Stimulated activated CD8-positive, alpha-beta memory T cell treated with anti-CD3 and anti-CD28 coated beads, Interleukin-4, amount 100 ng/mL, for 24 hours (primary cell): ENCODE measurements around the gene SMAD6.
"Not testable (repeated sequence)": the region's sequence is repeated elsewhere in the genome, so short reads cannot be mapped to it uniquely, and the experiment has no call there.

ENCODE experiments used
- DNase-seq: peaks from one replicate; pipeline ENCODE4 v3.0.0-alpha.2; 2020; ENCODE audit warnings: low read depth

Gene SMAD6

DNA sequence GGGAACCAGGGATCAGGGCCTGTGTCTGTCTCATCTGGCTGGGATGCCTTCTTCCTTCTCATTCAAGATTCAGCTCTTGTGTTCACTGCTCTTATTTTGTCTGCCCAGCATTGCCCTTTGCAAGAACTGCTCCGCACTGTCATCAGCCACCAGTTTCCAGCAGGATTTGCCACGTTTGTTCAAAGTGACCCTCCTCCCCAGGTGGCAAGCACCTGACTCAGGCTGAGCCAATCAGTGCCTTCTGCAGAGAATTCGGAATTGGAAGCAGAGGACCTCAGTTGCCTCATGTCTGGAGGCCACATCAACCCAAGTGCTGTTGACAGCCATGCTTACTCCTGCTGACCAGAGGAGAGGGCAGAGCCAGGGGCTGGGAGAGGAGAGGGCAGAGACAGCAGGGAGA, 124.5 kb downstream of the SMAD6 start:
- DNase-seq, result no peak

DNA sequence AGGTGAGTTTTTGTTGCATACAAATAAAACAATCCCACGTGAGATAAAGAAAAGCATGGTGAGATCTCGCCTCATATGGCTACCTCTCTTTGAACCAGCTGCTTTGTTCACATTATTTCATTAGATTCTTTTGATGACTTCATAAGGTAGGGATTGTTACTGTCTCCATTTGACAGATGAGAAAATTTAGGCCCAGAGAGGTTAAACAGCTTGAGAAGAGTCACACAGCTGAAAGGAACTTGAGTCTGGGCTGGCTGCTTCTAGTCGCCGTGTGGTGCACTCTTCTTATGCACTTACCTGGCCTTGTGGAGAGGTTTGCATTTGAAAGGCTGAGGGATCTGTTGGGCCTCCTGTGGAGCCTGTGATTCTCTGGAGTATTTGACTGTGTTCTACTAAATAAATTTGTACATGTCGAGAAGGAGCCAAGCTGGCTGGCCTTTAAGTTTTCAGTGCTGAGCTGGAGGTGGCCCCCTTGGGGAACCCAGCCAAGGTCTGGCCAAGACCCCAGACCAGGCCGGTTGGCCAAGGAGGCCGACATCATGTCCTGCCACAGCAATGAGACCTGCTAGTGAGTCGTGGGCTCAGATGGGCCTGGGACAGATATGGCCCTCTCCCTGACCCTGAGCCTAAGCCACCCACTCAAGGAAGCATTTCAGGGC, 125.1 kb downstream of the SMAD6 start:
- DNase-seq, result no peak

DNA sequence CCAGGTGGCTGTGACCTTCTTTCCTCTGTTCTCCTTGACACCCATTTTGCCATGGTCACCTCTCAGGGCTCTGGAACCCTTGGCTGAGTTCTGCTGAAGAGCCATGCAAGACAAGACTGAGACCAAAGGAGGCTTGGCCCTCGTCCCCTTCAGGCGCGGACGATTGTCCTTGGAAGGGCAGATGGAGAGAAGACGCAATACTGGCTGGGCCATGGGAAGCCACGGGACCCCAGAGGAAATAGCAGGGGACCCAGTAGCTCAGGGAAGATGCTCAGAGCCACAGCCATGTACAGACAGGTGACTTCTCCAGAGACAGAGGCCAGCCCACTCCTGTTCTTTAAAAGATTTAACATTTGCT, 125.6 kb downstream of the SMAD6 start:
- DNase-seq, result no peak

DNA sequence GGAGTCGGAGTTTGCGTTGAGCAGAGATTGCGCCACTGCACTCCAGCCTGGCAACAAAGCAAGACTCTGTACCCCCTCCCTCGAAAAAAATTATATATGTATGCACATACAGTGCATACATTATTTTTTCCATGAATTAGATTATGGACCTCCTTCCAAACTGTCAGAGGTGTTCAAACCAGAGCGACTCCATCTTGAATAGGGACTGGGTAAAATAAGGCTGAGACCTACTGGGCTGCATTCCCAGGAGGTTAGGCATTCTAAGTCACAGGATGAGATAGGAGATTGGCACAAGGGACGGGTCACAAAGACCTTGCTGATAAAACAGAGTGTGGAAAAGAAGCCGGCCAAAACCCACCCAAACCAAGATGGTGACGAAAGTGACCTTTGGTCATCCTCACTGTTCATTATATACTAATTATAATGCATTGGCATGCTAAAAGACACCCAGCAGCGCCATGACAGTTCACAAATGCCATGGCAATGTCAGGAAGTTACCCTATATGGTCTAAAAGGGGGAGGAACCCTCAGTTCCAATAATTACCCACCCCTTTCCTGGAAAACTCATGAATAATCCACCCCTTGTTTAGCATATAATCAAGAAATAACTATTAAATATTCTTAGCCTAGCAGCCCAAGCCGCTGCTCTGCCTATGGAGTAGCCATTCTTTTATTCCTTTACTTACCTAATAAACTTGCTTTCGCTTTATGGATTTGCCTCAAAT, 126.9 kb downstream of the SMAD6 start:
- not testable (repeated sequence) for DNase-seq

DNA sequence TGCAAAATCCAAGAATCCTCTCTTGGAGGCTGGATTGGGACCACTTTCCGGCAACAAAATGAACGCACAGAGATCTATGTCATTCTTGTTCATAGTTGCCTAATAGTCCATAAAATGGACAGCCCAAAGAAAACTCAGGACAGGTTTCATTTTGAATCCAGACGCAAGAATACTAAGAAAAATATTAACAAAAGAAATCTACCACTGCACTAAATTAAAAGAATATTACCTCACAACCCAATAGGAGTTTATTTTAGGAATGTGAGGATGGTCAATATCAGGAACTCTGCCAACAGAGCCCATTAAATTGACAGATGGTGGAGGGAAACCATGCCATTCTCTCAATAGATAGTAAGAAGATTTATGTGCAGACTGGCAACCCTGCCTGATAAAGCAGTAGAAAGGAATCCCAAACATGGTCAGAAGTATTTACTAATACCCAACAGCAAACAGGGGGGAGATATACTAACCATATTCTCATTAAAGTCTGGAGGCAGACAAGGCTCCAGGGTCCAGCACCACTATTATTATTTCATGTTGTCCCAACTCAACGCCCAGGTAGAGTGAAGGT, 127.6 kb downstream of the SMAD6 start:
- DNase-seq, result no peak

DNA sequence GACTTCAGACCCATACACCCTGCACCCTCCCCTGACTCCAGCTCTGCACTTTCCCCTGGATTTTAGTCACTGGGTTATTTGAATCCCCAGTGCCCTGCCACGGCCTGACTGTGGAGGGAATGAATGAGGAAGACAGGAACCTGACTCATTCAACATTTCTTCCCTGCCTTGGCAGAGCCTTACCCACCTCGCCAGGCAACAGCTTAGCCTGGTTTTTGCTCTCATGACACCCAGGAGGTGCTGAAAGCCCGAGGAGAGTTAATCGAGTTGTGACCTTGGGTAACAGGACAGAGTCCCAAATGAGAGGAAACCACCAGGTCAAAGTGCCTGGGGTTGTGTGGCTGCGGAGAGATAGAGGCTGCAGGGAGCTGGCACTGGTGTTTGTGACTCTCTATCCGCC, 128.3 kb downstream of the SMAD6 start:
- no peak for DNase-seq

DNA sequence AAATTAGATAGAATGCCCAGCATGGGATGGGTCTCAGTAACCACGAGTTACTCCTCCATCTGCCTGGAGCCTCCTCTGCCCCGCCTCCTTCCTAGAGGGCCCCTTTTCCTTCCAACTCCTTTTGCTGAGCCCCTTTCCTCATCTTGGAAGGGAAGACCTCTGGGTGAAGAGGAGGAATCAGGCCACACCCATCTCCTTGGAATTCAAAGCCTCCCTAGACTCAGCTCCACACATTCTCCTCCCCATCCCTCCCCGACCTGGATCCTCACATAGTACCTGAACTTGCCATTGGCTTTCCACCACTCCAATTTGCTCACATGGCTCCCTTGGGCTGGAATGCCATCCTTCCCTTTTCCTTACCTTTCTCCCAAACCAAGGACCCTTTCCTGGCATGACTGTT, 128.8 kb downstream of the SMAD6 start:
- DNase-seq, result no peak

DNA sequence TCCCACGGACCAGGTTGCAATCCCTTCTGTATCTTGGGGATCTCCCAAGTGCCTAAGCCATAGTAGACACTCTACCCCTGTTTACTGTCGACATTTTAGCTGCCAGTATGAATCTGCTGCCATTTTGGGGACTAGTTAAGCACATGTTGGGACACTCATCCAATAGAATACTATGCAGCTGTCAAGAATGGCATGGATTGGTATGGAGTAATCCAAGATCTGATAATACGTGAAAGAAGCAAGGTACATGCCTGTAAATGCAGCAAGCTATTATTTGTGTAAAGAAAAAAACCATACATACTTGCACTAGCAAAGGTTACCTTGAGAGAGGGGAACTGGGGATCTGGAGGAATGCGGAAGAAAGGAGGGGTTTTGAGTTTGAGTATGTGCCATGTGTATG, 129.3 kb downstream of the SMAD6 start:
- DNase-seq, result no peak

DNA sequence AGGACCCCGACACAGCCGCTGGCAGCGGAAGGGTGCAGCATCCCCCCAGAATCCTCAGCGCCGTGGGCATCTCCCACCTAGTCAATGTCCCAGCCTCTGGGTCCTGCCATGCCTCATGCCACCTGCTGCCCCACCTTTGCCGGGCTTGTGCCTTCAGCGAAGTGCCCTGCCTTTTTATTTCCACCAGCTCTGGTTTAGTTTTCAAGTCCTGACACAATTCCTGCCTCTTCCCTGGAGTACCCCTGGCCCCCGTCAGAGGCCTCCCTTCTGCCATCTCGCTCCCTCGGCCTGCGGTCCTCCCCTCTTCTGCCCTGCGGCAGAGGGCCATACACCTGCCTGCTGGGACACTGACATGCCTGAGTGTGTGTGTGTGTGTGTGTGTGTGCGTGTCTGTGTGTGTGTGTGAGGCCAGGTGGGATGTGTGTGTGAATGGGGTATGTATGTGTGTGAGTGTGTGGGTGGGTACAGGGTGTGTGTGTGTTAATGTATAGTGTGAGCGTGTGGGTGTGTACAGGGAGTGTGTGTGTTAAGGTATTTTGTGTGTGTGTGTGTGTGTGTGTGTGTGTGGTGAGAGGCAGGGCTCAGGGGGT, 129.9 kb downstream of the SMAD6 start:
- no peak for DNase-seq
